ENCODE measurements around the gene CLDN15.
A peak's percentile ranks its signal among the peaks of the same experiment; 100 is the strongest.
"Not testable (repeated sequence)": the region's sequence is repeated elsewhere in the genome, so short reads cannot be mapped to it uniquely, and the experiment has no call there.

Gene CLDN15

GRCh38 chr7:101237206-101238067 lies at the start of gene CLDN15:
Gene CLDN15, minus strand, starts transcription at chr7:101237802. Its CDS starts 221 bp downstream, at chr7:101237581.
- DNase-seq (ENCODE audit: low read depth in 1 of 2, low spot score in 1 of 2): no peak

GRCh38 chr7:101287032-101287431 lies 49.4 kb upstream of the CLDN15 start:
- no peak for DNase-seq (ENCODE audit: low read depth in 1 of 2, low spot score in 1 of 2)

DNA sequence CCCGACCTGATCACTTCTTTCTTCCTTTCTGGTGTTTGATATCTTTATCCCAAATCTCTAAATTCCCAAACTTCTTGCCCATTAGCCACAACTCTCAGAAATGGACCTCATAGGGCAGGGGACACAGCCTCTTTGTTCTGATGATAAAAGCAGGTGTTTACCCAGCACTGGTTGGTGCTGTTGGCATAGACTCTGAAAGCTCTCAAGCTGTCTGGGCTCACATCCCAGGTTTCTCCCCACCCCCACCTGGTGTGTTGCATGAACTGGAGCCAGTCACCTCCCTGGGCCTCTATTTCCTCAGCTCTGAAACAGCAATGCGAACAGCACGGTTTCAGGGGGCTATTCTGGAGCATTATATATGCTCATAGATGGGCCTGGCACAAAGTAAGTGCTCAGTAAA lies 48.3 kb upstream of the CLDN15 start:
- DNase-seq (ENCODE audit: low read depth in 1 of 2, low spot score in 1 of 2): not testable (repeated sequence)

DNA sequence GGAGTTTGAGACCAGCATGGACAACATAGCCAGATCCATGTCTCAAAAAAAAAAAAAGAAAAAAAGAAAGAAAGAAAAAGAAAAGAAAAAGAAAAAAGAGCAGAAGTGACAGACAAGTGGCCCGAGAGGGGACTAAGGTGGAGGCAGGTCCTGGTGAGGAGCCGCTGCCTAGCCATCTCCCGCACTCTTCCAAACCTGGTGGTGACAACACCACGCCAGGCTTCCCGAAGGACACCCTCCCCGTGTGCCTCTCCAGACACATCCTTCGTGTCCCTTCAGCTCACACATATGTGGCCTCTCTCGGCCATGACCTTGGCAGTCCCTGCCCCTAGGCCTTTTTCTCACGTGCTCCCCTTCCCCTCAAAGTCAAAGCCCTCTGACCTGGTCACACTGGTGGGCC lies 47.6 kb upstream of the CLDN15 start:
- DNase-seq (ENCODE audit: low read depth in 1 of 2, low spot score in 1 of 2): no peak

DNA sequence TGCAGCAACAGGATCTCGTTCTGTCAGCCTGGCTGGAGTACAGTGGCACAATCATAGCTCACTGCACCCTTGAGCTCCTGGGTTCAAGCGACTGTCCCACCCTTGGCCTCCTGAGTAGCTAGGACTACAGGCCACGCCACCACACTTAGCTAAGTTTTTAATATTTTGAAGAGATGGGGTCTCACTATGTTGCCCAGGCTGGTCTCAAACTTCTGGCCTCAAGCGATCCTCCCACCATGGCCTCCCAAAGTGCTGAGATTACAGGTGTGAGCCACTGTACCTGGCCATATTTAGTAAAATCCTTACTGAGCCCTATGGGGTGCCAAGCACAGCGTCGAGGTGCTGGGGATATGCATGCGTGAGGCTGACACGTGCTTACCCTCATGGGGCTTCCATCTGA lies 43.3 kb upstream of the CLDN15 start:
- DNase-seq (ENCODE audit: low read depth in 1 of 2, low spot score in 1 of 2): not testable (repeated sequence)

DNA sequence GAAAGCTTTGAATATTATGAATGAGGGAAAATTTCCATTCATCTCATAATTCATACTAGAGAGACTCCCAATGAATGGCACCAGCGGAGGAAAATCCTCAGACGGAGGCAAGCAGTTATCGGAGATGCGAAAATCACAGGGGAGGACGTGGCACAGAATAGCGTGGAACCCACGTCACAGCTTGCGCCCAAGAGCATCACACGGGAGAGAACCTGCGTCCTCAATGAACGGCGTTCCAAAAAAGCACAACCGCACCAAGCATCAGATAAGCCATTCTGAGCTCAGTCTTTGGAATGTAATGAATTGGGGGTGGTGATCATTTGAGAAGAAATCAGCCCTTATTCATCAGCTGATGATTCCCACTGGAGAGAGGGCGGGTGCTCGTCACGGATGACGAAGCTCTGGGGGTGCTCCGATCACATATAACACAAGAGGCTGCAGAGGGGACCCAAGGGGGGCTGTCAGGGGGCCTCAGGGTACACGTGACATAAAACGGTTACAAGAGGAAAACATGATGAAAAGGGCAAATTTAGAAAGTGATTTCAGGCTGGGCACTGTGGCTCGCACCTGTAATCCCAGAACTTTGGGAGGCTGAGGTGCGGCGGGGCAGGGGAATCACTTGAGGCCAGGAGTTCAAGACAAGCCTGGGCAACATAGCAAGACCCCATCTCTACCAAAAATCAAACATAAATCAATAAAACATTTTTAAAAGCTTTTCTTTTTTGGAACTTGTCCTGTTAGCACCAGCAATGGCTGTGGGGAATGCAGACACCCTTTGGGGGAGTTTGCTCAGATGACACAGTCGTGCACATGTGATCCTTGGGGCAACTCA lies 41.1 kb upstream of the CLDN15 start:
- DNase-seq (ENCODE audit: low read depth in 1 of 2, low spot score in 1 of 2): no peak

- DNase-seq (ENCODE audit: low read depth in 1 of 2, low spot score in 1 of 2): no peak
These were observed 39.6 kb upstream of the CLDN15 start for GRCh38 chr7:101277155-101277554.

DNA sequence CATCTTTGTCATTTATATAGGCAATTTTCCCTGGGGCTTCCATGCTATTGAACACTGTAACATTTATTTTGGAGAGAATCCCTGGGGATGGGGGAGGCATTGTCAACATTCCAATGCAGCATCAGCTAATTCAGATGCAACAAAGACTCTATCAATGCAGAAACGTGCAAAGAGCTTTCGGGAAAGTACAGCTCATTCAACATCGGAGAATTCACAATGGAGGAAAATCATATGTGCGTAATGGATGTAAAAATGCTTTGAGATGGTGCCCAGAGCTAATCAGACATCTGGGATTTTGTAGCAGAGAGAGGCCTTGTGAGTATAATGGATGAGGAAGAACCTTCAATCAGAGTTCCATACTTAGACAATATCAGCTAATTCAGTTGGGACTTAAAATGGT lies 35.6 kb upstream of the CLDN15 start:
- no peak for DNase-seq (ENCODE audit: low read depth in 1 of 2, low spot score in 1 of 2)

DNA sequence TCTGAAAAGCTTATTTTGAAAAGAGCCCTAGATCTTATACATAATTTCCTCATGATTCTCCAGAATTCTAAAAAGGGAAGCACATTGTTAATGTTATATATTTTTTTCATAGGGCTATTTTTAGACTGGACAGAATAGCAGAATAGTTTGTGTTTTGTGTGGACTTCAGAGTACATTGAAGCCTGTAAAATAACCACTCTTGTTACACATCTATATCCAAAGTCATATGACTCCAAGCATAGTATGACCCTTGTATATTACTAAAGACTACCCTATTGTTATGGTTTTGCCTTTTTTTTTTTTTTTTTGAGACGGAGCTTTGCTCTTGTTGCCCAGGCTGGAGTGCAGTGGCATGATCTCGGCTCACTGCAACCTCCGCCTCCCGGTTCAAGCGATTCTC lies 33.4 kb upstream of the CLDN15 start:
- no peak for DNase-seq (ENCODE audit: low read depth in 1 of 2, low spot score in 1 of 2)

DNA sequence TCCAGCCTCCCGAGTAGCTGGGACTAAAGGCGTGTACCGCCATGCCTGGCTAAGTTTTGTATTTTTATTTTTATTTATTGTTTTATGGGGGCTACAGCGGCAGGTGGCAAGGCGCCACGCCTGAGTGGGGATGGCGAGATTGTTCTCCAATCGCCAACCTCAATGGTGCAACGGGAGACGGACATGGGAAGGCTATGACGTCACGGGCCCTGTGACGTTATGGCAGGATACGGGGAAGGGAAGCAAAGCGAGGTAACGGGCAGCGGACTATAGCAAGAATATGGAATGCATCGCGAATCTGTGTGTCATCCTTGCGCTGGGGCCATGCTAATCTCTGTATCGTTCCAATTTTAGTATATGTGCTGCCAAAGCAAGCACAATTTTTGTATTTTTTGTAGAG lies 32.1 kb upstream of the CLDN15 start:
- no peak for DNase-seq (ENCODE audit: low read depth in 1 of 2, low spot score in 1 of 2)

- no peak for DNase-seq (ENCODE audit: low read depth in 1 of 2, low spot score in 1 of 2)
These were observed 28.3 kb upstream of the CLDN15 start for GRCh38 chr7:101265622-101266516.

DNA sequence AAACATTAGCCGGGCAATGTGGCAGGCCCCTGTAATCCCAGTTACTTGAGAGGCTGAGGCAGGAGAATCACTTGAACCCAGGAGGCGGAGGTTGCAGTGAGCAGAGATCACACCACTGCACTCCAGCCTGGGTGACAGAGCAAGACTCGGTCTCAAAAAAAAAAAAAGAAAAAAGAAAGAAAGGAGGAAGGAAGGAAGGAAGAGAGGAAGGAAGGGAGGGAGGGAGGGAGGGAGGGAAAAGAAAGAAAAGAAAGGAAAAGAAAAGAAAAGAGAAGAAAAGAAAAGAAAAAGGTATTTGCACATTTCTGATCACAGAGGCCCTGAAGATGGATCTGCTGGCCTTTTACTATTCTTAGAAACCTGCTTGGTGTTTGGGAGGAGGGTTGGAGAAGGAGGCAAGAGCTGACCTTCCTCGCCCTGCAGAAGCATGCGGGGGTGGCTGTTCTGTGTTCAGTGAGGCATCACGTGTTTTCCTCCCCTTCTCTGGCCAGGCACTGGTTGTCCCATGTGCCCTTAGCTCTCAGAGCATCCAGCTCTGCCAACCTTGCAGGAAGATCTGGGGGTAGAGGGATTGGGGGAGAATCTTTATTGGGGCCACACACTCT lies 26.6 kb upstream of the CLDN15 start:
- DNase-seq (ENCODE audit: low read depth in 1 of 2, low spot score in 1 of 2): not testable (repeated sequence)

GRCh38 chr7:101258243-101258731 lies 20.7 kb upstream of the CLDN15 start:
- DNase-seq (ENCODE audit: low read depth in 1 of 2, low spot score in 1 of 2): no peak

GRCh38 chr7:101255796-101256195 lies 18.2 kb upstream of the CLDN15 start:
- no peak for DNase-seq (ENCODE audit: low read depth in 1 of 2, low spot score in 1 of 2)

GRCh38 chr7:101253199-101253598 lies 15.6 kb upstream of the CLDN15 start:
- DNase-seq (ENCODE audit: low read depth in 1 of 2, low spot score in 1 of 2): not testable (repeated sequence)

- DNase-seq (ENCODE audit: low read depth in 1 of 2, low spot score in 1 of 2): peak; percentile 95 to 98
These were observed 14.5 kb upstream of the CLDN15 start for GRCh38 chr7:101251871-101252659.

GRCh38 chr7:101250324-101250723 lies 12.7 kb upstream of the CLDN15 start:
- no peak for DNase-seq (ENCODE audit: low read depth in 1 of 2, low spot score in 1 of 2)

- DNase-seq (ENCODE audit: low read depth in 1 of 2, low spot score in 1 of 2): no peak
These were observed 10.7 kb upstream of the CLDN15 start for GRCh38 chr7:101248276-101248675.

DNA sequence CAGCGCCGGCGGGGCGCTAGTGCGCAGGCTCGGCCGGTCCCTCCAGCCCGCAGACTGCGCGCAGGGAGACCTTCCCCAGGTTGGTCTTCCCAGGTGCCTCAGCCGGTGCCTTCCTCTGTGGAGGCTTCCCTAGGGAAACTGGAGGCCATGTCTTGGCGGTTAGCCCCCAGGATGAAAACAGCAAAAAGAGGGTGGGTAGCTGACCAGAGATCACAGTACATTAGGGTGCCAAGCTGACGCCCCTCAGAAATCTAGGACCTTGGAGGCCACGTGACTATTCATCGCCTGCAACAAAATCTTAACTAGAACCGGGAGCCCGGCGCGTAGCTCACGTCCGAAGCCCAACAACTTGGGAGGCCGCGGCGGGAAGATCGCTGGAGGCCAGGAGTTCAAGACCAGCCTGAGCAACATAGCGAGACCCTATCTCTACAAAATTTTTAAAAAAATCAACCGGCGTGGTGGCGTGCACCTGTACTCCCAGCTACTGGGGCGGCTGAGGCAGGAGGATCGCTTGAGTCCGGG lies 7.6 kb upstream of the CLDN15 start:
- DNase-seq (ENCODE audit: low read depth in 1 of 2, low spot score in 1 of 2): no peak

Data from activated T-helper 1 cell treated with anti-CD3 and anti-CD28 coated beads, Interleukin-2, amount 50 U/mL, for 16 hours (primary cell).